ENCODE measurements around the gene HCN4. TPM values are rescaled to one million over a fixed set of nuclear protein-coding genes. Genes with fewer than 3 reads are reported as not detected.

Gene HCN4
- total and polyA plus RNA-seq, 2 of the 8 experiments (the other 6 are each of a cell fraction or from before 2014, with no cell fraction given) = 3.7 to 8.5 TPM

DNA sequence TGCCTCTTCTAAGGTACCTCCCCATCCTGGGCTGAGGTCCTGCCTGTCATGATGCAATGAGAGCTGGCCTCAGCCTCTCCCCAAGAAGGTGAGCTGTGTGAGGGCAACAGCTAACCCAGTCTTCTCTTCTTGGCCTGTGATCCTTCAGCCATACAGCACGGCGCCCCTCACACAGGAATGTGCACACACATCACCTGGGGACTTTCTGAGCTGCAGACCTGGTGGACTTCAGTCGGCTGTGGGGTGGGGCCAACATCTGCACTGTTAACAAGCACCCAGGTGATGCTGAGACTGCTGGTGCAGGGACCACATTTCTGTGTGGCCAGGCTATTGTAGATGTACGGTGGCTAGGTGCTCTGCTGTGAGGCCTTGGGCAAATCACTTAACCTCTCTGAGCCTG, 14.5 kb downstream of the HCN4 start:
- Histone ChIP-seq H3K4me2 (ENCODE audit: insufficient read depth in 1 of 2, low read depth in 2 of 2, low read length in 2 of 2) (0 out of 4 replicates have a peak overlapping the region, but pooled peaks of 1 of the 2 experiments have one; percentile 1), H3K79me2 (ENCODE audit: control insufficient read depth in 1 of 2, insufficient read depth in 2 of 2, low read length in 2 of 2) (peaks cover 0 to 86% of the 10 kb centered on the region in 2 experiments; a peak in 3 of 4 replicates), H3K27me3 (replicated peaks in 1 of 4; ENCODE audit: control insufficient read depth in 3 of 4, extremely low read depth in 1 of 4, insufficient read depth in 3 of 4, low read length in 3 of 4) (no peaks in the 10 kb centered on the region), H3K23me2 (ENCODE audit: low read depth, low read length) (no peaks in the 10 kb centered on the region), H3K14ac (ENCODE audit: insufficient read length) (no peak overlapping the region), H3K36me3 (ENCODE audit: control insufficient read depth in 2 of 4, insufficient read depth in 4 of 4, low read length in 3 of 4) (no peaks in the 10 kb centered on the region; a peak in 1 of 8 replicates), H3K4me3 (ENCODE audit: extremely low read depth in 1 of 4, insufficient read depth in 2 of 4, low read depth in 3 of 4, low read length in 4 of 4) (no peak overlapping the region), H3K4me1 (replicated peaks in 1 of 4; ENCODE audit: control insufficient read depth in 3 of 4, insufficient read depth in 4 of 4, low read length in 3 of 4) (peaks cover 3 to 19% (median 6%) of the 10 kb centered on the region in 4 experiments), H2BK20ac (ENCODE audit: low read length) (no peak overlapping the region), H4K91ac (replicated peaks; ENCODE audit: insufficient read length, low read length) (no peak overlapping the region), H2BK12ac (ENCODE audit: low read depth, low read length) (0 out of 2 replicates have a peak overlapping the region, but pooled peaks have one; percentile 7), H3K18ac (ENCODE audit: extremely low read depth, low read length) (no peak overlapping the region), H2AFZ (ENCODE audit: low read length) (no peak overlapping the region), H3K56ac (replicated peaks; ENCODE audit: insufficient read length, low read depth, low read length) (no peak overlapping the region), H3K23ac (ENCODE audit: insufficient read length) (no peak overlapping the region), H3K27ac (ENCODE audit: low read depth, low read length) (no peak overlapping the region), H2BK120ac (replicated peaks; ENCODE audit: low read depth, low read length) (no peak overlapping the region), H4K8ac (ENCODE audit: extremely low read depth, insufficient read depth, low read length) (no peak overlapping the region; the same call in 1 of the 2 replicates), H4K5ac (ENCODE audit: insufficient read length, low read depth, low read length) (no peak overlapping the region), H3K9ac (replicated peaks in 1 of 4; ENCODE audit: extremely low read depth in 1 of 4, low read depth in 3 of 4, low read length in 3 of 4) (no peak overlapping the region), H3K4ac (replicated peaks; ENCODE audit: insufficient read length, low read depth, low read length) (no peak overlapping the region), H3K9me3 (ENCODE audit: insufficient read depth in 2 of 2, low read depth in 1 of 2, low read length in 1 of 2) (no peaks in the 10 kb centered on the region), H2BK5ac (ENCODE audit: low read depth, low read length) (peak overlapping the region; percentile 48; the same call in 1 of the 2 replicates), H2AK5ac (ENCODE audit: low read depth, low read length) (no peak overlapping the region), H3K79me1 (ENCODE audit: low read depth, low read length) (peaks cover 17% of the 10 kb centered on the region; the same call in 1 of the 2 replicates), H2BK15ac (ENCODE audit: low read length) (no peak overlapping the region; the same call in 1 of the 2 replicates), H4K20me1 (replicated peaks in 1 of 2; ENCODE audit: control insufficient read depth in 1 of 2, insufficient read depth in 2 of 2, low read length in 2 of 2) (peaks cover 17 to 23% of the 10 kb centered on the region in 2 experiments)
- ChIA-PET CTCF (ENCODE audit: partially characterized antibody) (interaction anchor here (1.0 to 1.4 kb wide), 5 partner anchors 8 to 140 kb away, joined by 3 to 6 read pairs (median 3); no protein-coding TSS in a partner anchor), POLR2A (ENCODE audit: partially characterized antibody) (interaction anchor here (1.6 kb wide), 1 partner anchor 16 kb away, joined by 5 read pairs; no protein-coding TSS in a partner anchor)
- no peak for DNase-seq (ENCODE audit: low read depth in 1 of 2, low spot score in 2 of 2)
- TF ChIP-seq BACH1 (IDR thresholded peaks at IDR 0.05; ENCODE audit: low read length) (no peak), SP2 (IDR thresholded peaks at IDR 0.05; ENCODE audit: low read length) (no peak), TCF12 (IDR thresholded peaks at IDR 0.05; ENCODE audit: low read depth, low read length) (no peak)
- TF ChIP-seq, protein P1, sequence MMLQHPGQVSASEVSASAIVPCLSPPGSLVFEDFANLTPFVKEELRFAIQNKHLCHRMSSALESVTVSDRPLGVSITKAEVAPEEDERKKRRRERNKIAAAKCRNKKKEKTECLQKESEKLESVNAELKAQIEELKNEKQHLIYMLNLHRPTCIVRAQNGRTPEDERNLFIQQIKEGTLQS (IDR thresholded peaks at IDR 0.05; ENCODE audit: insufficient read depth, low read depth, low read length) = no peak
- 85% methylated on average over 4 of the region's 4 CpGs; no CpG with 5 or more reads in 1 of the 2 experiments for WGBS, 2 experiments (ENCODE audit: extremely low coverage in 1 of 2, insufficient coverage in 1 of 2, insufficient read length in 1 of 2, insufficient replicate concordance in 2 of 2, low coverage in 1 of 2, low lambda C conversion rate in 2 of 2, missing lambda C conversion rate in 1 of 2)
- FAIRE-seq = no peak
